ENCODE measurements around the gene LRFN3. TPM values are rescaled to one million over a fixed set of nuclear protein-coding genes. Genes with fewer than 3 reads are reported as not detected.
"Not testable (repeated sequence)": the region's sequence is repeated elsewhere in the genome, so short reads cannot be mapped to it uniquely, and the experiment has no call there.

Gene LRFN3
- total RNA-seq, 4 donors from 2014 or later, result 12.1 to 48.6 (median 16.6) TPM

- H3K36me3 ChIP-seq, result no peaks in the 10 kb centered on the region
- DNase-seq, result no peak
- 37 to 69% methylated on average over 9 to 20 of the region's 20 CpGs for WGBS, 2 donors (ENCODE audit: low coverage in 1 of 2)
- TF ChIP-seq EP300 (IDR thresholded peaks at IDR 0.05; ENCODE audit: low read depth) (no peak), POLR2A (IDR thresholded peaks at IDR 0.05) (no peak), CTCF (IDR thresholded peaks at IDR 0.05) (no peak), POLR2AphosphoS5 (IDR thresholded peaks at IDR 0.05) (no peak)
- no peaks in the 10 kb centered on the region for H3K4me1 ChIP-seq
- in situ Hi-C loops (cut with MboI; ENCODE audit: low pct_ligation_motif_present in 1 of 4, low pct_unique_long_range_greater_than_20kb in 1 of 4, low sequenced_read_pairs in 3 of 4) (no loop called here), intact Hi-C loops (cut with DNase I; ENCODE audit: low total_unique reads) (no loop called here)
- no peak overlapping the region for H3K27ac ChIP-seq
- no peaks in the 10 kb centered on the region for H3K9me3 ChIP-seq
- H3K4me3 ChIP-seq, result no peak overlapping the region
- H3K27me3 ChIP-seq, result peaks cover 11% of the 10 kb centered on the region
Measured at GRCh38 chr19:35978832-35979365, 42.7 kb downstream of the LRFN3 start.

GRCh38 chr19:35980997-35981396 is 44.8 kb downstream of the LRFN3 start:
- DNase-seq; H3K4me3 ChIP-seq; H3K9me3 ChIP-seq; H3K36me3 ChIP-seq; H3K27ac ChIP-seq; in situ Hi-C loops (cut with MboI; ENCODE audit: low pct_ligation_motif_present in 1 of 4, low pct_unique_long_range_greater_than_20kb in 1 of 4, low sequenced_read_pairs in 3 of 4); intact Hi-C loops (cut with DNase I; ENCODE audit: low total_unique reads); H3K4me1 ChIP-seq: not testable (repeated sequence)
- H3K27me3 ChIP-seq, result peaks cover 18% of the 10 kb centered on the region
- 63 to 78% methylated on average over 4 of the region's 4 CpGs for WGBS, 2 donors (ENCODE audit: low coverage in 1 of 2)

GRCh38 chr19:35983177-35983576 is 47.0 kb downstream of the LRFN3 start:
- in situ Hi-C loops (cut with MboI; ENCODE audit: low pct_ligation_motif_present in 1 of 4, low pct_unique_long_range_greater_than_20kb in 1 of 4, low sequenced_read_pairs in 3 of 4), result no loop called here
- H3K27ac ChIP-seq, result no peak overlapping the region

DNA sequence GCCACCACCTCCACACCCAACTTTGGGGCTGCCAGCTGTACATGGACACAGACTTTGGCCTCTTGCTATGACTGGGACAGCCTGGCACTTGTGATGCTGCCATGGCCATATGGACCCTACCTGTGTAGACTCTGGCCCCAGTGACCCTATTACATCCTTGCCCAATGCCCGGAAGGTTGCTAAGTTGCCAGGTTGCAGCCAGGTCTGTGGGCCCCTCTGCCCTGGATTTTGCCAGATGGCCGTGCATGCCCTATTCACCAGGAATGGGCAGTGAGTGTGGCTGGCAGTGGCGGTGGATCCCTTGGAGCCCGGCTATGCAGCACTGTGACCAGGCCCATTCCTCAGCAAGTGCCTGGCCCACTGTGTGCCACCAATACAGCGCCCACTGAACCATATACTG is 49.9 kb downstream of the LRFN3 start:
- peaks cover 38% of the 10 kb centered on the region for H3K27me3 ChIP-seq
- in situ Hi-C loops (cut with MboI; ENCODE audit: low pct_ligation_motif_present in 1 of 4, low pct_unique_long_range_greater_than_20kb in 1 of 4, low sequenced_read_pairs in 3 of 4), result no loop called here
- H3K36me3 ChIP-seq, result no peaks in the 10 kb centered on the region
- peaks cover 0 to 11% (median 10%) of the 10 kb centered on the region in 4 donors for H3K4me1 ChIP-seq
- H3K9me3 ChIP-seq, result no peaks in the 10 kb centered on the region
- intact Hi-C loops (cut with DNase I; ENCODE audit: low total_unique reads), result no loop called here
- no peak overlapping the region for H3K27ac ChIP-seq
- H3K4me3 ChIP-seq, result no peak overlapping the region
- DNase-seq, result no peak
- no peak for TF ChIP-seq POLR2A (IDR thresholded peaks at IDR 0.05)
- TF ChIP-seq EP300 (IDR thresholded peaks at IDR 0.05; ENCODE audit: low read depth), result no peak
- no peak for TF ChIP-seq POLR2AphosphoS5 (IDR thresholded peaks at IDR 0.05)
- no peak for TF ChIP-seq CTCF (IDR thresholded peaks at IDR 0.05)
- WGBS, 2 donors (ENCODE audit: low coverage in 1 of 2), result 85% methylated on average over 5 of the region's 5 CpGs; no CpG with 5 or more reads in 1 of the 2 donors

More at GRCh38 chr19:35983177-35983576, 47.0 kb downstream of the LRFN3 start:
- Histone ChIP-seq H3K9me3 (no peaks in the 10 kb centered on the region), H3K4me3 (no peak overlapping the region), H3K4me1 (peaks cover 0 to 11% (median 10%) of the 10 kb centered on the region in 4 donors), H3K27me3 (peaks cover 38% of the 10 kb centered on the region), H3K36me3 (no peaks in the 10 kb centered on the region)
- DNase-seq, result no peak
- WGBS, 2 donors (ENCODE audit: low coverage in 1 of 2), result 74% methylated on average over 8 of the region's 8 CpGs; no CpG with 5 or more reads in 1 of the 2 donors
- intact Hi-C loops (cut with DNase I; ENCODE audit: low total_unique reads), result no loop called here
- no peak for TF ChIP-seq EP300 (IDR thresholded peaks at IDR 0.05; ENCODE audit: low read depth)
- no peak for TF ChIP-seq CTCF (IDR thresholded peaks at IDR 0.05)
- no peak for TF ChIP-seq POLR2A (IDR thresholded peaks at IDR 0.05)

Data from transverse colon (tissue), 4 donors.